MCF 10A (cell line): ENCODE data around the gene SEMA3G. TPM values are rescaled to one million over a fixed set of nuclear protein-coding genes. Genes with fewer than 3 reads are reported as not detected.

Experiments used
- BruUV-seq: library from RNA; stranded (reverse); fragments of 400-500 nt; replicated peaks from 2 replicates; lab custom pipeline; 2021; lab: Mats Ljungman, UMichigan
- CTCF ChIA-PET: fragments of 300-600 bp; sonication (Branson Sonifier 250); formaldehyde crosslinking; extraction: SDS; loops from one replicate; lab custom pipeline; 2021; ENCODE audit warnings: antibody characterized with exemption, inconsistent platforms; lab: Yijun Ruan, JAX
- POLR2A ChIA-PET: fragments of 300-600, 350-650 bp; sonication (Branson Sonifier 250); formaldehyde crosslinking; extraction: SDS; loops from one replicate; lab custom pipeline; 2020; ENCODE audit warnings: antibody characterized with exemption, inconsistent platforms; lab: Yijun Ruan, JAX
- DNase-seq: peaks from one replicate; pipeline ENCODE4 v3.0.0-alpha.2; 2018; ENCODE audit not compliant: unreplicated experiment
- H3K27ac Mint-ChIP-seq: one replicate; pipeline ENCODE4 v1.8.0; 2022; ENCODE audit warnings: mild to moderate bottlenecking, low read depth, mixed read lengths; ENCODE audit not compliant: unreplicated experiment
- H3K27me3 Mint-ChIP-seq: one replicate; pipeline ENCODE4 v1.8.0; 2022; ENCODE audit warnings: mixed read lengths; ENCODE audit not compliant: insufficient read depth, unreplicated experiment
- H3K36me3 Mint-ChIP-seq: one replicate; pipeline ENCODE4 v1.8.0; 2022; ENCODE audit warnings: mild to moderate bottlenecking, moderate library complexity, mixed read lengths; ENCODE audit not compliant: insufficient read depth, unreplicated experiment
- H3K4me1 Mint-ChIP-seq: one replicate; pipeline ENCODE4 v1.8.0; 2022; ENCODE audit warnings: mixed read lengths; ENCODE audit not compliant: insufficient read depth, unreplicated experiment
- H3K4me3 Mint-ChIP-seq: one replicate; pipeline ENCODE4 v1.8.0; 2022; ENCODE audit warnings: mild to moderate bottlenecking, moderate library complexity, mixed read lengths; ENCODE audit not compliant: unreplicated experiment
- H3K9me3 Mint-ChIP-seq: one replicate; pipeline ENCODE4 v1.8.0; 2022; ENCODE audit warnings: mixed read lengths; ENCODE audit not compliant: unreplicated experiment
- CTCF ChIP-seq: fragments of 200-600 bp; IDR thresholded peaks from one replicate; pipeline ENCODE4 v1.8.0; 2022; ENCODE audit warnings: antibody characterized with exemption, mild to moderate bottlenecking; ENCODE audit not compliant: unreplicated experiment
- intact Hi-C: fragments of 100-400 bp; cut with micrococcal nuclease; formaldehyde crosslinking; loops from 2 replicates; pipeline ENCODE4 v1.14.1; 2022
- total RNA-seq: library from RNA; stranded (reverse); gene quantifications from 2 replicates; pipeline ENCODE4 v1.2.3, GENCODE V29; 2022

Gene SEMA3G
- total RNA-seq, 1 experiment from 2014 or later = 0.12 TPM

DNA sequence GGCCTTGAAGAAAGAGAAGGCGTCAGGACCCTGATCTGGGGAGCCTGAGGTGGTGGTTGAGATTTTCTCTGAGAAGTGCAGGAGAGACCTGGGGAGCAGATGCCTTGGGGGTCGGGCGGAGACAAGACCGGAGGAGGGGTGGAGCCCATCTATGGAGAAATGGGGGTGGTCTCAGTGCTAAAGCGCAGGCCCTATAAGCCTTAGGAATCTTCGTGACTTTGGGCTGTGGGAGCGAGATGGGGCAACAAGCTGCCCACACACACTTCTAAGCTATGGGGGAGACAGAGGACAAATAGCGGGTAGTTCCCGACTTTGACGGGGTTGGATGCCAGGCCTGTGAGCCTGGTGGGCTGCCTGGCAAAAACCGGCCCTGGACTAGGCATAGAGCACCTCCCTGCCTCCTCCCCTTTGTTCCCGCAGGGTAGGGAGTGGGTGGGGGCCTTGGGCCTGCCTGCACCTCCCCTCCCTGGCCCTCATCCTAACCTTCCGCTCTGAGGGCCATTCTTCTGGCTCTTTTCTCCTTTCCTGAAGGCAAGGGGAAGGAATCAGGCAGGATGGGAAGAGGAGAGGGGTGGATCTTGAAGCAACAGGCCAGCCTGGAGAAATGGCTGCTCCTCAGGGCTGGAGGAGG is 11.4 kb upstream of the SEMA3G start:
- no peaks in the 10 kb centered on the region for H3K9me3 Mint-ChIP-seq
- intact Hi-C loops = no loop called here
- peak overlapping the region; percentile 95 for H3K27ac Mint-ChIP-seq
- ChIA-PET CTCF (interaction anchor here (0.8 to 2.2 kb wide), 4 partner anchors 7 to 28 kb away, joined by 3 to 13 read pairs (median 4); no protein-coding TSS in a partner anchor), POLR2A (interaction anchor here (0.9 to 2.3 kb wide), 4 partner anchors 27 to 249 kb away, joined by 3 to 7 read pairs (median 4); partner anchors contain the start of genes GLT8D1, SPCS1 and UQCC5)
- H3K4me1 Mint-ChIP-seq = peaks cover 26% of the 10 kb centered on the region
- TF ChIP-seq CTCF = no peak
- no peaks in the 10 kb centered on the region for H3K27me3 Mint-ChIP-seq
- peak; percentile 21 for DNase-seq
- H3K4me3 Mint-ChIP-seq = peak overlapping the region; percentile 92
- BruUV-seq = no TSS peak
- peaks cover 31% of the 10 kb centered on the region for H3K36me3 Mint-ChIP-seq

GRCh38 chr3:52455283-52456168 is 10.6 kb upstream of the SEMA3G start, which contains the start of gene NISCH:
Gene NISCH, plus strand, starts transcription at chr3:52455604. Its CDS starts 38 bp downstream, at chr3:52455642.
- H3K4me1 Mint-ChIP-seq = peaks cover 26% of the 10 kb centered on the region
- peak within 1 kb of the TSS; percentile 92 for H3K4me3 Mint-ChIP-seq
- peaks cover 23% of the 10 kb centered on the region for H3K36me3 Mint-ChIP-seq
- H3K27me3 Mint-ChIP-seq = no peaks in the 10 kb centered on the region
- no peak for TF ChIP-seq CTCF
- H3K9me3 Mint-ChIP-seq = no peaks in the 10 kb centered on the region
- intact Hi-C loops = no loop called here
- no TSS peak for BruUV-seq
- POLR2A ChIA-PET = interaction anchor here (0.5 to 2.3 kb wide), 4 partner anchors 43 to 817 kb away, joined by 3 to 7 read pairs (median 4); partner anchors contain the start of genes GLT8D1 and SPCS1
- CTCF ChIA-PET = interaction anchor here (2.0 kb wide), 1 partner anchor 43 kb away, joined by 11 read pairs; no protein-coding TSS in a partner anchor
- peak; percentile 83 for DNase-seq
- H3K27ac Mint-ChIP-seq = peak within 1 kb of the TSS; percentile 95

DNA sequence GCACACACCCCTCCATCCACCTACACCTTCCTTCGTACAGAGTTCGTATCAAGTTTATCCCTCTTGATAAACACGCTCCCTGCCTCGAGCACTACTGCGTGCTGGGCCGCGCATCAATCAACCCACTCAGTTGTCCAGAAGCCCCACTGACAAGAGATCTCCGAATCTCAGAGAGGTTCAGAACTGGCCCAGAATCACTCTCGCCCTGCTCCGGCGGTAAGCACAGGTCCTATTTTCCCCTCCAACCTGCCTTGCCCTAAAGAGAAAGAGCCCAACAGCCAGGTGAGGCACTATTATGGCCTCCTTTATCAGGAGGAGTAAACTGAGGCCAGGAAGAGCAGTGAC is 10.0 kb upstream of the SEMA3G start:
- H3K27ac Mint-ChIP-seq = peak overlapping the region; percentile 95
- H3K4me1 Mint-ChIP-seq = peaks cover 26% of the 10 kb centered on the region
- CTCF ChIA-PET = interaction anchor here (2.0 kb wide), 1 partner anchor 42 kb away, joined by 11 read pairs; no protein-coding TSS in a partner anchor

More for the DNA sequence above, 10.0 kb upstream of the SEMA3G start:
- TF ChIP-seq CTCF = no peak
- intact Hi-C loops = no loop called here
- Mint-ChIP-seq H3K36me3 (peaks cover 17% of the 10 kb centered on the region), H3K27me3 (no peaks in the 10 kb centered on the region), H3K9me3 (no peaks in the 10 kb centered on the region), H3K4me3 (peak overlapping the region; percentile 92)
- DNase-seq = no peak
- BruUV-seq = no TSS peak
- POLR2A ChIA-PET = interaction anchor here (0.5 kb wide), 1 partner anchor 44 kb away, joined by 3 read pairs; no protein-coding TSS in a partner anchor
